Measurements from ENCODE around the gene SIDT2.

SIDT2 gene

GRCh38 chr11:117218133-117218915 lies 39.8 kb downstream of the SIDT2 start:
- Histone ChIP-seq H3K9ac (ENCODE audit: insufficient read length, low read depth) (no peak overlapping the region), H3K27me3 (ENCODE audit: insufficient read depth, insufficient read length) (no peaks in the 10 kb centered on the region), H3K4me1 (ENCODE audit: insufficient read depth, insufficient read length) (peaks cover 5% of the 10 kb centered on the region), H3K9me3 (ENCODE audit: insufficient read depth, low read length) (no peaks in the 10 kb centered on the region), H3K36me3 (ENCODE audit: insufficient read depth, insufficient read length, low read length) (peaks cover 81% of the 10 kb centered on the region), H3K4me3 (ENCODE audit: insufficient read length, low read depth) (no peak overlapping the region)
- DNase-seq (ENCODE audit: low read depth, low spot score) = no peak
- TF ChIP-seq ZNF274 (IDR thresholded peaks at IDR 0.05; ENCODE audit: low read depth, low read length) (no peak), SUZ12 (IDR thresholded peaks at IDR 0.05; ENCODE audit: extremely low read depth, insufficient read depth, insufficient read length) (no peak), YY1 (IDR thresholded peaks at IDR 0.05; ENCODE audit: insufficient read depth, insufficient read length) (no peak)

GRCh38 chr11:117219001-117219400 lies 40.5 kb downstream of the SIDT2 start:
- no peak for TF ChIP-seq SUZ12 (IDR thresholded peaks at IDR 0.05; ENCODE audit: extremely low read depth, insufficient read depth, insufficient read length)
- TF ChIP-seq YY1 (IDR thresholded peaks at IDR 0.05; ENCODE audit: insufficient read depth, insufficient read length) = no peak
- no peak for TF ChIP-seq ZNF274 (IDR thresholded peaks at IDR 0.05; ENCODE audit: low read depth, low read length)
- DNase-seq (ENCODE audit: low read depth, low spot score) = no peak
- H3K4me1 ChIP-seq (ENCODE audit: insufficient read depth, insufficient read length) = peaks cover 5% of the 10 kb centered on the region
- peaks cover 84% of the 10 kb centered on the region for H3K36me3 ChIP-seq (ENCODE audit: insufficient read depth, insufficient read length, low read length)
- no peak overlapping the region for H3K4me3 ChIP-seq (ENCODE audit: insufficient read length, low read depth)
- no peaks in the 10 kb centered on the region for H3K9me3 ChIP-seq (ENCODE audit: insufficient read depth, low read length)
- no peaks in the 10 kb centered on the region for H3K27me3 ChIP-seq (ENCODE audit: insufficient read depth, insufficient read length)
- no peak overlapping the region for H3K9ac ChIP-seq (ENCODE audit: insufficient read length, low read depth)

- H3K4me1 ChIP-seq (ENCODE audit: insufficient read depth, insufficient read length) = peaks cover 5% of the 10 kb centered on the region
- TF ChIP-seq SUZ12 (IDR thresholded peaks at IDR 0.05; ENCODE audit: extremely low read depth, insufficient read depth, insufficient read length) (no peak), ZNF274 (IDR thresholded peaks at IDR 0.05; ENCODE audit: low read depth, low read length) (no peak), YY1 (IDR thresholded peaks at IDR 0.05; ENCODE audit: insufficient read depth, insufficient read length) (no peak)
- no peaks in the 10 kb centered on the region for H3K27me3 ChIP-seq (ENCODE audit: insufficient read depth, insufficient read length)
- H3K36me3 ChIP-seq (ENCODE audit: insufficient read depth, insufficient read length, low read length) = peaks cover 84% of the 10 kb centered on the region
- DNase-seq (ENCODE audit: low read depth, low spot score) = no peak
- H3K4me3 ChIP-seq (ENCODE audit: insufficient read length, low read depth) = no peak overlapping the region
- no peak overlapping the region for H3K9ac ChIP-seq (ENCODE audit: insufficient read length, low read depth)
- H3K9me3 ChIP-seq (ENCODE audit: insufficient read depth, low read length) = no peaks in the 10 kb centered on the region
Observed at GRCh38 chr11:117219455-117219854, 40.9 kb downstream of the SIDT2 start.

- Histone ChIP-seq H3K9ac (ENCODE audit: insufficient read length, low read depth) (no peak overlapping the region), H3K9me3 (ENCODE audit: insufficient read depth, low read length) (no peaks in the 10 kb centered on the region), H3K4me3 (ENCODE audit: insufficient read length, low read depth) (no peak overlapping the region), H3K27me3 (ENCODE audit: insufficient read depth, insufficient read length) (no peaks in the 10 kb centered on the region), H3K4me1 (ENCODE audit: insufficient read depth, insufficient read length) (peaks cover 5% of the 10 kb centered on the region), H3K36me3 (ENCODE audit: insufficient read depth, insufficient read length, low read length) (peaks cover 81% of the 10 kb centered on the region)
- no peak for DNase-seq (ENCODE audit: low read depth, low spot score)
- no peak for TF ChIP-seq SUZ12 (IDR thresholded peaks at IDR 0.05; ENCODE audit: extremely low read depth, insufficient read depth, insufficient read length)
- TF ChIP-seq ZNF274 (IDR thresholded peaks at IDR 0.05; ENCODE audit: low read depth, low read length) = no peak
- TF ChIP-seq YY1 (IDR thresholded peaks at IDR 0.05; ENCODE audit: insufficient read depth, insufficient read length) = no peak
Observed at GRCh38 chr11:117219995-117220394, 41.5 kb downstream of the SIDT2 start.

GRCh38 chr11:117220568-117220967 lies 42.0 kb downstream of the SIDT2 start:
- H3K9me3 ChIP-seq (ENCODE audit: insufficient read depth, low read length) = no peaks in the 10 kb centered on the region
- no peak overlapping the region for H3K4me3 ChIP-seq (ENCODE audit: insufficient read length, low read depth)
- TF ChIP-seq SUZ12 (IDR thresholded peaks at IDR 0.05; ENCODE audit: extremely low read depth, insufficient read depth, insufficient read length) = no peak
- no peak for TF ChIP-seq YY1 (IDR thresholded peaks at IDR 0.05; ENCODE audit: insufficient read depth, insufficient read length)
- no peak for TF ChIP-seq ZNF274 (IDR thresholded peaks at IDR 0.05; ENCODE audit: low read depth, low read length)
- H3K27me3 ChIP-seq (ENCODE audit: insufficient read depth, insufficient read length) = no peaks in the 10 kb centered on the region
- peaks cover 5% of the 10 kb centered on the region for H3K4me1 ChIP-seq (ENCODE audit: insufficient read depth, insufficient read length)
- DNase-seq (ENCODE audit: low read depth, low spot score) = no peak
- no peak overlapping the region for H3K9ac ChIP-seq (ENCODE audit: insufficient read length, low read depth)
- peaks cover 85% of the 10 kb centered on the region for H3K36me3 ChIP-seq (ENCODE audit: insufficient read depth, insufficient read length, low read length)

GRCh38 chr11:117220999-117221774 lies 42.6 kb downstream of the SIDT2 start:
- H3K36me3 ChIP-seq (ENCODE audit: insufficient read depth, insufficient read length, low read length) = peaks cover 86% of the 10 kb centered on the region

More at GRCh38 chr11:117220999-117221774, 42.6 kb downstream of the SIDT2 start:
- Histone ChIP-seq H3K9ac (ENCODE audit: insufficient read length, low read depth) (no peak overlapping the region), H3K4me1 (ENCODE audit: insufficient read depth, insufficient read length) (peaks cover 5% of the 10 kb centered on the region), H3K27me3 (ENCODE audit: insufficient read depth, insufficient read length) (no peaks in the 10 kb centered on the region), H3K9me3 (ENCODE audit: insufficient read depth, low read length) (no peaks in the 10 kb centered on the region), H3K4me3 (ENCODE audit: insufficient read length, low read depth) (no peak overlapping the region)
- no peak for TF ChIP-seq ZNF274 (IDR thresholded peaks at IDR 0.05; ENCODE audit: low read depth, low read length)
- TF ChIP-seq SUZ12 (IDR thresholded peaks at IDR 0.05; ENCODE audit: extremely low read depth, insufficient read depth, insufficient read length) = no peak
- TF ChIP-seq YY1 (IDR thresholded peaks at IDR 0.05; ENCODE audit: insufficient read depth, insufficient read length) = no peak
- no peak for DNase-seq (ENCODE audit: low read depth, low spot score)

All from NT2/D1 (cell line).